Mucosa of descending colon (tissue), 3 donors: ENCODE results near the gene SRRM3. TPM values are rescaled to one million over a fixed set of nuclear protein-coding genes. Genes with fewer than 3 reads are reported as not detected.
"Not testable (repeated sequence)": the region's sequence is repeated elsewhere in the genome, so short reads cannot be mapped to it uniquely, and the experiment has no call there.

Source experiments
- ATAC-seq: fragments of 200-7000 bp; cut with Tn5 transposase; one replicate; pipeline ENCODE4 v1.9.1; 2020; ENCODE audit warnings: mild to moderate bottlenecking, moderate library complexity
- DNase-seq, 3 donors: peaks; one replicate each; pipeline ENCODE4 v3.0.0-alpha.2; 2020
- H3K36me3 ChIP-seq: fragments of 200-600 bp; one replicate; pipeline ENCODE4 v1.8.0; 2021; ENCODE audit warnings: low read depth, mild to moderate bottlenecking
- H3K4me1 ChIP-seq: fragments of 200-600 bp; one replicate; pipeline ENCODE4 v1.8.0; 2021; ENCODE audit warnings: low read depth, mild to moderate bottlenecking
- H3K4me3 ChIP-seq: fragments of 200-600 bp; one replicate; pipeline ENCODE4 v1.8.0; 2021; ENCODE audit warnings: mild to moderate bottlenecking
- H3K9me3 ChIP-seq: fragments of 200-600 bp; one replicate; pipeline ENCODE4 v1.8.0; 2021; ENCODE audit warnings: mild to moderate bottlenecking
- intact Hi-C, 2 donors: fragments of 100-400 bp; cut with DNase I in 1 of 2; cut with micrococcal nuclease in 1 of 2; formaldehyde crosslinking; loops; one replicate each; pipeline versions ENCODE4 v1.11.0 to v1.11.1; 2022; cut with DNase I, micrococcal nuclease
- total RNA-seq, 3 donors: library from RNA; stranded (reverse); fragmentation: NEBNext Ultra II Directional in 2 of 3; extraction: Animal tissue kit (Norgen Biotek cat#: 25700) in 2 of 3; gene quantifications; one replicate each; pipeline versions ENCODE4 v1.2.1 to v1.2.4, GENCODE V29; 2021 to 2023
- TF ChIP-seq, protein P1 (sequence below): fragments of 200-600 bp; IDR thresholded peaks from one replicate; pipeline ENCODE4 v1.8.0; 2022; ENCODE audit warnings: antibody characterized with exemption, mild to moderate bottlenecking
- donor health status: DM: no; HTN: no; CAD: no; lungs with moderate emphysema.
- donor health status: DM: no; HTN: no; CAD: no.
- donor health status: DM: no; HTN: yes; CAD: no.

SRRM3 gene
- total RNA-seq, 3 donors from 2014 or later, result 0.43 to 3.2 (median 0.67) TPM

DNA sequence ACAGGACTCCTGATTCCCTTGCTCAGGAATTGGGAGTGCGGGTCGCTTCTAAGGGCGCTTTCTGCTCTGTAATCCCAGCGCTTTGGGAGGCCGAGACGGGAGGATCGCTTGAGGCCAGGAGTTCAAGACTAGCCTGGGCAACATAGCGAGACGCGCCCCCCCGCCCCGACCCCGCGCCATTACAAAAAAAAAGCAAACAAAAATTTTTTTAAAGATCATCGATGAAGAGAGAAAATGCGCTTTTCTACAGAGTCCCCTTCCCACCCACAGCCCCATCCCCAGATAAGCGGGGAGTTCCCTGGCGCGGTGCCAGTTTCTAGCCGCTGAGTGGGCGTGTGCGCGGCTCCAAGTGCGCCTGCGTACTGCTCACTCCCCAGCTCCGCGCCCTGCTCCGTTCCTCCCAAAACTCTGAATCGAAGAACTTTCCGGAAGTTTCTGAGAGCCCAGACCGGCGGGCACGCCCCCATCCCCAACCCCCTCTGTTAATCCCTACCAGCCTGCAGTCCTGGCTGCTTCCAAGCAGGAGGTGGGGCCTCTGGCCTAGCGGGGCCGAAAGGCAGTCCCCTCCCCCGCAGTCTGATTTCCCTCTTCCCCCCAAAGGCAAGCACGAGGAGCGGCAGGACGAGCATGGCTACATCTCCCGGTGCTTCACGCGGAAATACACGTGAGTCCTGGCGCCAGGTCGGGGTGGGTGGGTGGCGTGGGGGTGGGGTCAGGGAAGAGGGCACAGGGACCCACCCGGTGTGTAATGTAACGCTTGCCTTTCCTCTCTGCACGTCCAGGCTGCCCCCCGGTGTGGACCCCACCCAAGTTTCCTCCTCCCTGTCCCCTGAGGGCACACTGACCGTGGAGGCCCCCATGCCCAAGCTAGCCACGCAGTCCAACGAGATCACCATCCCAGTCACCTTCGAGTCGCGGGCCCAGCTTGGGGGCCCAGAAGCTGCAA is 101.8 kb downstream of the SRRM3 start:
- no peaks in the 10 kb centered on the region for H3K9me3 ChIP-seq
- peak overlapping the region; percentile 70 for H3K4me3 ChIP-seq
- intact Hi-C loops, result no loop called here
- peaks cover 21% of the 10 kb centered on the region for H3K4me1 ChIP-seq
- DNase-seq (peak; percentile 84 to 92 (median 89)), ATAC-seq (peak; percentile 74)
- TF ChIP-seq, protein P1, sequence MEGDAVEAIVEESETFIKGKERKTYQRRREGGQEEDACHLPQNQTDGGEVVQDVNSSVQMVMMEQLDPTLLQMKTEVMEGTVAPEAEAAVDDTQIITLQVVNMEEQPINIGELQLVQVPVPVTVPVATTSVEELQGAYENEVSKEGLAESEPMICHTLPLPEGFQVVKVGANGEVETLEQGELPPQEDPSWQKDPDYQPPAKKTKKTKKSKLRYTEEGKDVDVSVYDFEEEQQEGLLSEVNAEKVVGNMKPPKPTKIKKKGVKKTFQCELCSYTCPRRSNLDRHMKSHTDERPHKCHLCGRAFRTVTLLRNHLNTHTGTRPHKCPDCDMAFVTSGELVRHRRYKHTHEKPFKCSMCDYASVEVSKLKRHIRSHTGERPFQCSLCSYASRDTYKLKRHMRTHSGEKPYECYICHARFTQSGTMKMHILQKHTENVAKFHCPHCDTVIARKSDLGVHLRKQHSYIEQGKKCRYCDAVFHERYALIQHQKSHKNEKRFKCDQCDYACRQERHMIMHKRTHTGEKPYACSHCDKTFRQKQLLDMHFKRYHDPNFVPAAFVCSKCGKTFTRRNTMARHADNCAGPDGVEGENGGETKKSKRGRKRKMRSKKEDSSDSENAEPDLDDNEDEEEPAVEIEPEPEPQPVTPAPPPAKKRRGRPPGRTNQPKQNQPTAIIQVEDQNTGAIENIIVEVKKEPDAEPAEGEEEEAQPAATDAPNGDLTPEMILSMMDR, result no peak
- no peaks in the 10 kb centered on the region for H3K36me3 ChIP-seq

DNA sequence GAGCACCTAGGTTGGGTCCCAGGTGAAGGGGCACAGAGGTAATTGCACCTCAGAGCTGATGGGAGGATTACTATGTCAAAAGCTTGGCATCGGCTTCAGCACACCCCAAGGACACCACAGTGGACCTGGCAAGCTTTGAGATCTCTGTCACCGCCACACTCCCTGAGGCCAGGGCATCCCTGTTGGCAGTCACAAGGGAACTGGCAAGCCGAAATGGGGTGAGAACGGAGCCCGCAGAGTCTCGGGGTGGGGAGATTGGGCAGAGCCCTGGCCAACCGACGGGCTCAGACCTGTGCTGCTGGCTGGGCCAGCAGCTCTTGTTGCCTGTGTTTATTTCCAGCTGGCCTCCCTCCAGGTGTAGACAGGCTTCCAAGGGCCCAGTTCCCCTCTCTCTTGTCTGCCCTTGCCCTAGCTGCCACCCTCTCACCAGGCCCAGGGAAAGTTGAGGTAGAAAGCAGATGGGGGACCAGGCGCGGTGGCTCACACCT is 103.2 kb downstream of the SRRM3 start:
- intact Hi-C loops, result no loop called here
- TF ChIP-seq, protein P1, result no peak
- H3K4me3 ChIP-seq, result no peak overlapping the region
- no peaks in the 10 kb centered on the region for H3K9me3 ChIP-seq
- ATAC-seq (no peak), DNase-seq (no peak)
- H3K4me1 ChIP-seq, result peaks cover 21% of the 10 kb centered on the region
- no peaks in the 10 kb centered on the region for H3K36me3 ChIP-seq

DNA sequence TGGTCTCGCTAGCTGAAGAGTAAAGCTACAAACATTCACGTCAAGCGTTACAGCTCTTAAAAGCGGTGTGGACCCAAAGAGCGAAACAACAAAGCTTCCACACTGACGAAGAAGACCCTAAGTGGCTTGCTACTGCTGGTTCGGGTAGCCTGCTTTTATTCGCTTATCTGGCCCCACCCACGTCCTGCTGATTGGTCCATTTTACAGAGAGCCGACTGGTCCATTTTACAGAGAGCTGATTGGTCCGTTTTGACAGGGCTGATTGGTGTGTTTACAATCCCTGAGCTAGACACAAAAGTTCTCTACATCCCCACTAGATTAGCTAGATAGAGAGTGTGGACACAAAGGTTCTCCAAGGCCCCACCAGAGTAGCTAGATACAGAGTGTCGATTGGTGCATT is 107.2 kb downstream of the SRRM3 start:
- not testable (repeated sequence) for ATAC-seq

DNA sequence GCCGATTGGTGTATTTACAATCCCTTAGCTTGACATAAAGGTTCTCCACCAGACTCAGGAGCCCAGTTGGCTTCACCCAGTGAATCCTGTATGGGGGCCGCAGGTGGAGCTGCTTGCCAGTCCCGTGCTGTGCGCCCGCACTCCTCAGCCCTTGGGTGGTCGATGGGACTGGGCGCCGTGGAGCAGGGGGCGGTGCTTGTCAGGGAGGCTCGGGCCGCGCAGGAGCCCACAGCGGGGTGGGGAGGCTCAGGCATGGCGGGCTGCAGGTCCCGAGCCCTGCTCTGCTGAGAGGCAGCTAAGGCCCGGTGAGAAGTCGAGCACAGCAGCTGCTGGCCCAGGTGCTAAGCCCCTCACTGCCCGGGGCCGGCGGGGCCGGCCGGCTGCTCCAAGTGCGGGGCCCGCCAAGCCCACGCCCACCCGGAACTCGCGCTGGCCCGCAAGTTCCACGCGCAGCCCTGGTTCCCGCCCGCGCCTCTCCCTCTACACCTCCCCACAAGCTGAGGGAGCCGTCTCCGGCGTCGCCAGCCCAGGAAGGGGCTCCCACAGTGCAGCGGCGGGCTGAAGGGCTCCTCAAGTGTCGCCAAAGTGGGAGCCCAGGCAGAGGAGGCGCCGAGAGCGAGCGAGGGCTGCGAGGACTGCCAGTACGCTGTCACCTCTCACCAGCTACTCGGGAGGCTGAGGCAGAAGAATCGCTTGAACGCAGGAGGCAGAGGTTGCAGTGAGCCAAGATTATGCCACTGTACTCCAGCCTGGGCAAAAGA is 107.8 kb downstream of the SRRM3 start:
- intact Hi-C loops, result loop anchor here (10.0 kb wide), 1 partner anchor 135 kb away; no protein-coding TSS in a partner anchor
- DNase-seq, H3K4me1 ChIP-seq: not testable (repeated sequence)

More for the DNA sequence above, 107.2 kb downstream of the SRRM3 start:
- H3K4me3 ChIP-seq, H3K9me3 ChIP-seq, intact Hi-C loops, DNase-seq, H3K36me3 ChIP-seq: not testable (repeated sequence)
- peaks cover 14% of the 10 kb centered on the region for H3K4me1 ChIP-seq

DNA sequence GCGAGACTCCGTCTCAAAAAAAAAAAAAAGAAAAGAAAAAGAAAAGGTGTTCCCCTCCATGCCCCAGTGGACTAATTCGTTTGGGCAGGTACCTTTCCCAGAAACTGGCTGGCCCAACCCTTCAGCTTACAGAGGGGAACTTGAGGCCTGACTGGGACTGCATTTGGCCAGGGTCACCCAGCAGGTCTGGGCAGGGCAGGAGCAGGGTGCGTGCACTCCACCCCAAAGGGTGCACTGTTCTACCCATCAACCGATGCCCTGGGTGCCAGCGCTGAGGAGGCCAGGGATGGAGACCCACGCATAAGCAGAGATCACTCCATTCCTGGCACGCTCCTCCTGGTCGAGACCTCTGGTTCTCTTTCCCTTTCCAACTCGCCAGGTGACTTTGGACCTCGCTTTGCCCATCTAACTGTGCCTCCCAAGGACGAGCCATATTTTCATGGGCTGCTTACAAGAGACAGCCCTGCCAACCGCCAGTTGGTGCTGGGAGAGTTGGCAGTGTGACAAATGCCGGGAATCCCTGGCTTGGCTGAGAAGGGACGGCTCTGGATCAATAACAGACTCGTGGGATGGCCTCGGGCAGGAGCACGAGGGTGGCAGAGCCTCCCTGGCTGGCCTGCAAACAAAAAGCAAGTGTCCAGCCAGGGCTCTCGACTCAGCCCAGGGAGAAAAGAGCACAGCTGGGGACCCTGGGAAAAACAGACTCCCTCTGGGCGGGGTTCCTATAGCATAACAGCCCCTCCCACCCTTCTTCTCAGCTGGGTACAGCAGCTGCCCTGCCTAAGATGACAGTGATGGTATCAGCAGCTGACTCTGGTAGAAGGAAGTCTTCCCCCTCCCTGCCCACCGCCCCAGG is 108.6 kb downstream of the SRRM3 start:
- Histone ChIP-seq H3K4me3 (no peak overlapping the region), H3K9me3 (no peaks in the 10 kb centered on the region), H3K36me3 (no peaks in the 10 kb centered on the region), H3K4me1 (peaks cover 8% of the 10 kb centered on the region)
- peak in 1 of 3 donors; percentile 59 for DNase-seq
- TF ChIP-seq, protein P1, result no peak
- ATAC-seq, result peak; percentile 41
- intact Hi-C loops, result loop anchor here (10.0 kb wide), 1 partner anchor 136 kb away; no protein-coding TSS in a partner anchor

More for the DNA sequence above, 107.8 kb downstream of the SRRM3 start:
- not testable (repeated sequence) for H3K36me3 ChIP-seq, H3K9me3 ChIP-seq, ATAC-seq, H3K4me3 ChIP-seq

DNA sequence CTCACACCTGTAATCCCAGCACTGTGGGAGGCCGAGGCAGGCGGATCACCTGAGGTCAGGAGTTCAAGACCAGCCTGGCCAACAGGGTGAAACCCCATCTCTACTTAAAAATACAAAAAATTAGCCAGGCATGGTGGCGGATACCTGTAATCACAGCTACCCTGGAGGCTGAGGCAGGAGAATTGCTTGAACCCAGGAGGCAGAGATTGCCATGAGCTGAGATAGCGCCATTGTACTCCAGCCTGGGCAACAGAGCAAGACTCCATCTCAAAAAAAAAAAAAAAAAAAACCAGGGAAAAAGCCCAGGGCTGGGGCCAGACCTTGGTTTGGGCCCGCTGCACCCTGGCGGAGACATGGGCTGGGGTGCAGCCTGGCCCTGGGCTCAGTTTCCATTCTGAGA is 110.1 kb downstream of the SRRM3 start:
- not testable (repeated sequence) for H3K9me3 ChIP-seq, H3K4me1 ChIP-seq, H3K36me3 ChIP-seq, ATAC-seq, H3K4me3 ChIP-seq, DNase-seq
- intact Hi-C loops, result loop anchor here (10.0 kb wide), 1 partner anchor 137 kb away; no protein-coding TSS in a partner anchor
